Measurements from ENCODE around the gene GIGYF2.

DNA sequence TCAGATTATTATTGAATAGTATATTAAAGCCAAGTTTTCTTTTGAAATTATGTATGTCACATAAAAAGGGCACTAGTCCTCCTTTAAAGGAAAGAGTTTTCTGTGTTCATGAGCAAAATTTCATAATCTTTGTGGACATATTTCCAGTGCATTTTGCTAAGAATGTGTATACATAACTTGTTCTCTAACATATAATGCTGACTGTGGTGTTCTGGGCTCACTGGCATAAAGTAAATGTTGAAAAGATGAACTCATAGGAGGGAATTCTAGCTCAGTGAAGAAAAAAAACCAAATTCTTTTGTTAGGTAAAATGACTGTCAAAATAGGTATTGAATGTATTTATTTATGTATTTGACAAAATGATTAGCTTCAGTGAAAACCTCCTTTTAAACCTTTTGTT is 73.1 kb downstream of the GIGYF2 start:
- TF ChIP-seq, protein P1, sequence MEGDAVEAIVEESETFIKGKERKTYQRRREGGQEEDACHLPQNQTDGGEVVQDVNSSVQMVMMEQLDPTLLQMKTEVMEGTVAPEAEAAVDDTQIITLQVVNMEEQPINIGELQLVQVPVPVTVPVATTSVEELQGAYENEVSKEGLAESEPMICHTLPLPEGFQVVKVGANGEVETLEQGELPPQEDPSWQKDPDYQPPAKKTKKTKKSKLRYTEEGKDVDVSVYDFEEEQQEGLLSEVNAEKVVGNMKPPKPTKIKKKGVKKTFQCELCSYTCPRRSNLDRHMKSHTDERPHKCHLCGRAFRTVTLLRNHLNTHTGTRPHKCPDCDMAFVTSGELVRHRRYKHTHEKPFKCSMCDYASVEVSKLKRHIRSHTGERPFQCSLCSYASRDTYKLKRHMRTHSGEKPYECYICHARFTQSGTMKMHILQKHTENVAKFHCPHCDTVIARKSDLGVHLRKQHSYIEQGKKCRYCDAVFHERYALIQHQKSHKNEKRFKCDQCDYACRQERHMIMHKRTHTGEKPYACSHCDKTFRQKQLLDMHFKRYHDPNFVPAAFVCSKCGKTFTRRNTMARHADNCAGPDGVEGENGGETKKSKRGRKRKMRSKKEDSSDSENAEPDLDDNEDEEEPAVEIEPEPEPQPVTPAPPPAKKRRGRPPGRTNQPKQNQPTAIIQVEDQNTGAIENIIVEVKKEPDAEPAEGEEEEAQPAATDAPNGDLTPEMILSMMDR (IDR thresholded peaks at IDR 0.05): no peak
- no peak for TF ChIP-seq POLR2A (IDR thresholded peaks at IDR 0.05)
